Astrocyte of the cerebellum (primary cell): ENCODE results near the gene YPEL3.

Experiments used
- DNase-seq: peaks from one replicate; pipeline ENCODE4 v3.0.0-alpha.2; 2011; ENCODE audit warnings: low read depth
- H3K4me3 ChIP-seq: 2 replicates; pipeline ENCODE4 v1.5.1; 2011; ENCODE audit warnings: mild to moderate bottlenecking, low read depth, low read length, moderate library complexity
- in situ Hi-C: cut with HindIII; loops from 2 replicates; pipeline ENCODE4 v1.10.0; 2017; ENCODE audit warnings: low sequenced_read_pairs
- TF ChIP-seq, protein P1 (sequence below): IDR thresholded peaks from 2 replicates; pipeline ENCODE4 v1.5.1; 2012; ENCODE audit warnings: low read length, low read depth, moderate library complexity, mild to moderate bottlenecking; ENCODE audit errors: missing control alignments

YPEL3 gene

DNA sequence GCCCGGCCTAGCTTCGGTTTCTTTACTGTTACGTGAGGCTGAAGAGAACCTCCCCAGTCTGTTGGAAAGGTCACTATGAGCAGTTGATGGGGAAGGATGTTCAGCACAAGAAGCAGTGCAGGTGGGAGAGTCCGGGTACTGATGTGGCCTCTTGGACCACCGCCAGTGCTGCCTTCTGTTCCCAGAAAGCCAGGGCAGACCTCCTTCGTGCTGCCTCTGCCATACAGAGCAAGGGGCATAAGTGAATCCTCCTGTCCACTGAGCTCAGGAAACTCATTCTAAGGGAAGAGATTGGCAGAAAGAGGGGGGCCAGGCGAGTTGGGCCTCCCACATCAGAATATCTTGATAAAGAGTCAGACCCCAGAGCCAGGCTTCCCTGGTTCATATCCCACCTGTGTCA, 16.5 kb downstream of the YPEL3 start:
- DNase-seq: no peak
- H3K4me3 ChIP-seq: no peak overlapping the region
- in situ Hi-C loops: loop anchor here (5.0 to 10.0 kb wide), 2 partner anchors 38 to 315 kb away; partner anchors contain the start of gene ZNF48
- TF ChIP-seq, protein P1, sequence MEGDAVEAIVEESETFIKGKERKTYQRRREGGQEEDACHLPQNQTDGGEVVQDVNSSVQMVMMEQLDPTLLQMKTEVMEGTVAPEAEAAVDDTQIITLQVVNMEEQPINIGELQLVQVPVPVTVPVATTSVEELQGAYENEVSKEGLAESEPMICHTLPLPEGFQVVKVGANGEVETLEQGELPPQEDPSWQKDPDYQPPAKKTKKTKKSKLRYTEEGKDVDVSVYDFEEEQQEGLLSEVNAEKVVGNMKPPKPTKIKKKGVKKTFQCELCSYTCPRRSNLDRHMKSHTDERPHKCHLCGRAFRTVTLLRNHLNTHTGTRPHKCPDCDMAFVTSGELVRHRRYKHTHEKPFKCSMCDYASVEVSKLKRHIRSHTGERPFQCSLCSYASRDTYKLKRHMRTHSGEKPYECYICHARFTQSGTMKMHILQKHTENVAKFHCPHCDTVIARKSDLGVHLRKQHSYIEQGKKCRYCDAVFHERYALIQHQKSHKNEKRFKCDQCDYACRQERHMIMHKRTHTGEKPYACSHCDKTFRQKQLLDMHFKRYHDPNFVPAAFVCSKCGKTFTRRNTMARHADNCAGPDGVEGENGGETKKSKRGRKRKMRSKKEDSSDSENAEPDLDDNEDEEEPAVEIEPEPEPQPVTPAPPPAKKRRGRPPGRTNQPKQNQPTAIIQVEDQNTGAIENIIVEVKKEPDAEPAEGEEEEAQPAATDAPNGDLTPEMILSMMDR: no peak

- TF ChIP-seq, protein P1: no peak
- H3K4me3 ChIP-seq: no peak overlapping the region
- in situ Hi-C loops: loop anchor here (5.0 to 10.0 kb wide), 2 partner anchors 39 to 316 kb away; partner anchors contain the start of gene ZNF48
- no peak for DNase-seq
These were observed 17.3 kb downstream of the YPEL3 start for GRCh38 chr16:30078744-30079143.

DNA sequence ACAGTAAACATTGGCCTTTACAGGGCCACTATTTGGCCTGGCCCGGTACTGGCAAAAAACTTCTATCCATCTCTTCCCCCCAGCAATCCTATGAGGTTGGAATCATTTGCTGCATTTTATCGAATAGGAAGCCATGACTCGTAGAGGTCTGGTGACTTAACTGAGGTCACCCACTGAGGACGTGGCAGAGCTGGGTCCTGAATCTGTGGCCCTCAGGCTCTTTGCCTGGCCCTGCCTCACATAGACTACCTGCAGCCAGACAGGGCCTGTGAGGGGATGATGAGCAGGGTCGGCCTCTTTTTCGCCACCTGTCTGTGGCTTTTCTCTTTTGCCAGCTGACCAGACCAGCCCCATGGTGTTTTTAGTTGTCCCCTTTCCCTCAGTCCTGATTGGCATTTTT, 18.4 kb downstream of the YPEL3 start:
- in situ Hi-C loops: loop anchor here (5.0 to 10.0 kb wide), 2 partner anchors 40 to 317 kb away; partner anchors contain the start of gene ZNF48
- H3K4me3 ChIP-seq: no peak overlapping the region
- no peak for DNase-seq
- TF ChIP-seq, protein P1: no peak

- no peak for DNase-seq
- peak overlapping the region; percentile 97 for H3K4me3 ChIP-seq
- in situ Hi-C loops: loop anchor here (5.0 to 10.0 kb wide), 2 partner anchors 41 to 318 kb away; partner anchors contain the start of gene ZNF48
- TF ChIP-seq, protein P1: no peak
These were observed 19.7 kb downstream of the YPEL3 start for GRCh38 chr16:30076276-30076791.

DNA sequence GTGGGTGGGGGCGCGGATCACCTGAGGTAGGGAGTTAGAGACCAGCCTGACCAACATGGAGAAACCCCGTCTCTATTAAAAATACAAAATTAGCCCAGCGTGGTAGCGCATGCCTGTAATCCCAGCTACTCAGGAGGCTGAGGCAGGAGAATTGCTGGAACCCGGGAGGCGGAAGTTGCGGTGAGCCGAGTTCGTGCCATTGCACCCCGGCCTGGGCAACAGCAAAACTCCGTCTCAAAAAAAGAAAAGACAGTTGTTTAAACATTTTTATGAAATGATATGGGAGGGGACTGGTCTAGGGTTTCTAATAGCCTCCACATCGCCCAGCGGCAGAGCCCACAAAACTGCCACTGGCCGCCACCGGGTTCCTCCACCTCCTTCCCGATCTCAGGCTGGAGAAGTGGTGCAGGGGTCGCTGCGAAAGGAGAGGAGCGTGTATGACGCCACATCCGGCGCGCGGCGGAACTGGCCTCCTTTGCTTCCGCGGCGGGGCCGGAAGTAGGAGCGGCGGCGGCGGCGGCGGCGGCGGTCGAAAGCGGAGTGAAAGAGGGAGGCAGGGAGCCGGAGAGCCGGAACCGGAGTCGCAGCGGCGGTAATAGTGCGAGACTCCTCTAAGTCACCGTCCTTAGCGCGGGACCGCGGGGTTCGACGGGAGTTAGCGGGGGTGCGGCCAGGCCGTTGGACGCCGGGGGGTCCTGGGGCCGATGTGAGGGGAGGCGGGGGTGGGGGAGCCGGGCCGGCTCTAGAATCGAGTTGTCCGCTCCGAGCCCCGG, 20.3 kb downstream of the YPEL3 start, which contains the start of gene PPP4C:
PPP4C (plus strand) TSS at position 492 of the 773 bp plus-strand sequence. CDS start 384 bp downstream, outside the sequence.
- TF ChIP-seq, protein P1: no peak
- in situ Hi-C loops: loop anchor here (5.0 to 10.0 kb wide), 2 partner anchors 42 to 319 kb away; partner anchors contain the start of gene ZNF48
- DNase-seq: peak; percentile 62
- peak within 1 kb of the TSS; percentile 97 for H3K4me3 ChIP-seq

- in situ Hi-C loops: loop anchor here (10.0 kb wide), 1 partner anchor 324 kb away; the partner anchor contains the start of gene ZNF48
- TF ChIP-seq, protein P1: no peak
- no peak for DNase-seq
- no peak overlapping the region for H3K4me3 ChIP-seq
These were observed 25.5 kb downstream of the YPEL3 start for GRCh38 chr16:30070490-30070889.
